COLO668 (cell line): ENCODE results near the gene AMER3.

ENCODE experiments used
- DNase-seq: peaks from one replicate; lab custom pipeline; 2025; ENCODE audit not compliant: unreplicated experiment; lab: John Stamatoyannopoulos, UW

The AMER3 gene

GRCh38 chr2:130813722-130814121, 58.4 kb downstream of the AMER3 start:
- DNase-seq: no peak

- no peak for DNase-seq
Measured at GRCh38 chr2:130814931-130815680, 59.8 kb downstream of the AMER3 start.
